GM23338 (cell line): ENCODE results near the gene GADL1. TPM values are rescaled to one million over a fixed set of nuclear protein-coding genes. Genes with fewer than 3 reads are reported as not detected.

ENCODE experiments used
- ATAC-seq: fragments of 200-7000 bp; cut with Tn5 transposase; 3 replicates; pipeline ENCODE4 v1.9.1; 2020
- DNase-seq: peaks from one replicate; pipeline ENCODE4 v3.0.0-alpha.2; 2015; ENCODE audit warnings: low spot score
- H2AFZ ChIP-seq: fragments of 200-600 bp; sonication (generic); 2 replicates; pipeline ENCODE4 v1.8.0; 2016; ENCODE audit warnings: antibody characterized with exemption, mild to moderate bottlenecking, moderate library complexity
- H3F3A ChIP-seq: fragments of 200-600 bp; sonication (generic); replicated peaks from 2 replicates; pipeline ENCODE4 v1.8.0; 2017; ENCODE audit warnings: antibody characterized with exemption, mixed run types, low read depth
- H3K27ac ChIP-seq: fragments of 200-600 bp; sonication (generic); 2 replicates; pipeline ENCODE4 v1.6.1; 2016; ENCODE audit warnings: low read depth
- H3K27me3 ChIP-seq: fragments of 200-600 bp; sonication (generic); 2 replicates; pipeline ENCODE4 v1.8.0; 2016; ENCODE audit warnings: mild to moderate bottlenecking, mixed run types, moderate library complexity; ENCODE audit not compliant: insufficient read depth
- H3K36me3 ChIP-seq: fragments of 200-600 bp; sonication (generic); 2 replicates; pipeline ENCODE4 v1.8.0; 2016; ENCODE audit warnings: mild to moderate bottlenecking; ENCODE audit not compliant: insufficient read depth
- H3K4me1 ChIP-seq: fragments of 200-600 bp; sonication (generic); 2 replicates; pipeline ENCODE4 v1.8.0; 2016; ENCODE audit warnings: mild to moderate bottlenecking, moderate library complexity; ENCODE audit not compliant: insufficient read depth
- H3K4me2 ChIP-seq: fragments of 200-600 bp; sonication (generic); 2 replicates; pipeline ENCODE4 v1.7.1; 2017; ENCODE audit warnings: mixed run types
- H3K4me3 ChIP-seq: fragments of 200-600 bp; sonication (generic); 2 replicates; pipeline ENCODE4 v1.6.1; 2016; ENCODE audit warnings: mixed run types
- H3K79me2 ChIP-seq: fragments of 200-600 bp; sonication (generic); replicated peaks from 2 replicates; pipeline ENCODE4 v1.8.0; 2017; ENCODE audit warnings: mild to moderate bottlenecking; ENCODE audit not compliant: insufficient read depth
- H3K9me2 ChIP-seq: fragments of 200-600 bp; sonication (generic); 2 replicates; pipeline ENCODE4 v1.8.0; 2017; ENCODE audit not compliant: insufficient read depth
- H4K20me1 ChIP-seq: fragments of 200-600 bp; sonication (generic); replicated peaks from 2 replicates; pipeline ENCODE4 v1.8.0; 2017; ENCODE audit warnings: mild to moderate bottlenecking; ENCODE audit not compliant: insufficient read depth
- H3K27ac Mint-ChIP-seq: 2 replicates; pipeline ENCODE4 v1.8.0; 2020; ENCODE audit warnings: inconsistent platforms, mild to moderate bottlenecking, moderate library complexity, mixed read lengths
- H3K27me3 Mint-ChIP-seq: 3 replicates; pipeline ENCODE4 v1.8.0; 2022; ENCODE audit warnings: low read depth, mild to moderate bottlenecking, moderate library complexity, mixed read lengths, inconsistent platforms; ENCODE audit not compliant: insufficient read depth, poor library complexity
- H3K36me3 Mint-ChIP-seq: 3 replicates; pipeline ENCODE4 v1.8.0; 2021; ENCODE audit warnings: low read depth, mild to moderate bottlenecking, inconsistent platforms, moderate library complexity, mixed read lengths
- H3K4me1 Mint-ChIP-seq: 3 replicates; pipeline ENCODE4 v1.8.0; 2020; ENCODE audit warnings: mild to moderate bottlenecking, inconsistent platforms, mixed read lengths
- H3K4me3 Mint-ChIP-seq: 3 replicates; pipeline ENCODE4 v1.8.0; 2021; ENCODE audit warnings: moderate library complexity, mild to moderate bottlenecking, inconsistent platforms, mixed read lengths
- H3K9me3 Mint-ChIP-seq: 3 replicates; pipeline ENCODE4 v1.8.0; 2020; ENCODE audit warnings: moderate library complexity, mild to moderate bottlenecking, inconsistent platforms, mixed read lengths
- CREB1 ChIP-seq: fragments of 250-450 bp; sonication (Bioruptor Pico); IDR thresholded peaks from 2 replicates; pipeline ENCODE4 v1.5.0; 2020; ENCODE audit warnings: low read depth, mild to moderate bottlenecking, moderate library complexity
- CTCF ChIP-seq, 2 experiments: fragments of 200-600 bp in 1 of 2; sonication (generic) in 1 of 2; conservative IDR thresholded peaks; 2 replicates each; pipeline versions ENCODE4 v1.5.1 to v1.6.1; 2016 to 2017; ENCODE audit warnings: antibody characterized with exemption in 2 of 2, low read depth in 2 of 2, mild to moderate bottlenecking in 2 of 2, moderate library complexity in 1 of 2
- JUNB ChIP-seq: IDR thresholded peaks from one replicate; pipeline ENCODE4 v1.6.1; 2016; ENCODE audit warnings: antibody characterized with exemption; ENCODE audit not compliant: unreplicated experiment
- POLR2AphosphoS5 ChIP-seq: IDR thresholded peaks from 2 replicates; pipeline ENCODE4 v1.6.1; 2016; ENCODE audit warnings: antibody characterized with exemption, low read depth
- REST ChIP-seq: IDR thresholded peaks from one replicate; pipeline ENCODE4 v1.6.1; 2018; ENCODE audit warnings: antibody characterized with exemption; ENCODE audit not compliant: unreplicated experiment
- ZNF331 ChIP-seq: fragments of 250-450 bp; sonication (Bioruptor Pico); IDR thresholded peaks from 2 replicates; pipeline ENCODE4 v1.5.0; 2020; ENCODE audit warnings: low read depth, mild to moderate bottlenecking, moderate library complexity
- ZNF462 ChIP-seq: fragments of 250-450 bp; sonication (Bioruptor Pico); IDR thresholded peaks from 2 replicates; pipeline ENCODE4 v1.5.0; 2020; ENCODE audit warnings: mild to moderate bottlenecking, moderate library complexity
- polyA plus RNA-seq: library from polyadenylated mRNA; unstranded; fragments of >200 nt; fragmentation: Nextera tagmentation; extraction: Ambion mirVana; gene quantifications from 2 replicates; pipeline ENCODE4 v1.2.1, GENCODE V29; 2016
- total RNA-seq: library from RNA; depleted of rRNA; stranded (reverse); fragments of >200 nt; shearing (Covaris generic); gene quantifications from 2 replicates; pipeline ENCODE4 v1.2.3, GENCODE V29; 2014

GADL1 gene
- total and polyA plus RNA-seq, 2 experiments from 2014 or later = 0.35 to 0.50 TPM

- Histone ChIP-seq H3K9me2 (peaks cover 8% of the 10 kb centered on the region; the same call in 1 of the 2 replicates), H3K4me1 (no peaks in the 10 kb centered on the region), H4K20me1 (no peaks in the 10 kb centered on the region), H3K4me2 (no peak overlapping the region), H3K27me3 (no peaks in the 10 kb centered on the region), H3K36me3 (no peaks in the 10 kb centered on the region), H3K4me3 (no peak overlapping the region), H3K27ac (no peak overlapping the region), H3K79me2 (no peaks in the 10 kb centered on the region), H2AFZ (no peak overlapping the region), H3F3A (no peaks in the 10 kb centered on the region)
- Mint-ChIP-seq H3K36me3 (no peaks in the 10 kb centered on the region), H3K27ac (no peak overlapping the region), H3K4me3 (no peak overlapping the region), H3K4me1 (peaks cover 8% of the 10 kb centered on the region; the same call in 2 of the 3 replicates), H3K9me3 (no peaks in the 10 kb centered on the region), H3K27me3 (no peaks in the 10 kb centered on the region)
- no peak for ATAC-seq
- no peak for DNase-seq
- TF ChIP-seq POLR2AphosphoS5 (no peak), CTCF (conservative IDR thresholded peaks at IDR 0.05; ENCODE audit: low read depth in 2 of 2) (peak in 1 of 2 experiments; percentile 33; a peak in 2 of 4 replicates)
These were observed 166.3 kb downstream of the GADL1 start for GRCh38 chr3:30728143-30728542.

GRCh38 chr3:30724863-30725262, 169.6 kb downstream of the GADL1 start:
- Histone ChIP-seq H3F3A (no peaks in the 10 kb centered on the region), H3K36me3 (no peaks in the 10 kb centered on the region), H3K4me1 (no peaks in the 10 kb centered on the region), H3K4me3 (no peak overlapping the region), H4K20me1 (no peaks in the 10 kb centered on the region), H3K27ac (no peak overlapping the region), H3K79me2 (no peaks in the 10 kb centered on the region), H3K9me2 (peaks cover 9% of the 10 kb centered on the region), H3K27me3 (no peaks in the 10 kb centered on the region), H2AFZ (no peak overlapping the region), H3K4me2 (no peak overlapping the region)
- ATAC-seq (no peak), DNase-seq (no peak)
- H3K36me3 Mint-ChIP-seq = no peaks in the 10 kb centered on the region
- no peaks in the 10 kb centered on the region for H3K27me3 Mint-ChIP-seq
- H3K4me3 Mint-ChIP-seq = no peak overlapping the region
- 0 out of 3 replicates have a peak, but pooled peaks cover 2% of the 10 kb centered on the region for H3K4me1 Mint-ChIP-seq
- H3K27ac Mint-ChIP-seq = no peak overlapping the region
- no peaks in the 10 kb centered on the region for H3K9me3 Mint-ChIP-seq
- TF ChIP-seq JUNB (no peak), CREB1 (CRISPR knock-in tag) (no peak), ZNF462 (CRISPR knock-in tag) (no peak), REST (no peak), CTCF (conservative IDR thresholded peaks at IDR 0.05; ENCODE audit: low read depth in 2 of 2) (no peak), ZNF331 (no peak)
